ENCODE results near the gene MACROD1. TPM values are rescaled to one million over a fixed set of nuclear protein-coding genes. Genes with fewer than 3 reads are reported as not detected.
A peak's percentile ranks its signal among the peaks of the same experiment; 100 is the strongest.

Gene MACROD1
- total RNA-seq, 1 donor from 2014 or later, result 168 TPM

GRCh38 chr11:64131683-64132190 lies 34.2 kb downstream of the MACROD1 start:
- DNase-seq (ENCODE audit: low read depth), result peak; percentile 50

- no peak for DNase-seq (ENCODE audit: low read depth)
These were observed 35.3 kb downstream of the MACROD1 start for GRCh38 chr11:64130618-64131017.

GRCh38 chr11:64129403-64129802 lies 36.5 kb downstream of the MACROD1 start:
- no peak for DNase-seq (ENCODE audit: low read depth)

- no peak for DNase-seq (ENCODE audit: low read depth)
These were observed 37.5 kb downstream of the MACROD1 start for GRCh38 chr11:64128255-64129006.

- DNase-seq (ENCODE audit: low read depth), result no peak
These were observed 38.4 kb downstream of the MACROD1 start for GRCh38 chr11:64127267-64128072.

- no peak for DNase-seq (ENCODE audit: low read depth)
These were observed 39.1 kb downstream of the MACROD1 start for GRCh38 chr11:64126796-64127195.

- no peak for DNase-seq (ENCODE audit: low read depth)
These were observed 39.5 kb downstream of the MACROD1 start for GRCh38 chr11:64126371-64126770.

GRCh38 chr11:64125676-64126075 lies 40.2 kb downstream of the MACROD1 start:
- DNase-seq (ENCODE audit: low read depth), result no peak

- no peak for DNase-seq (ENCODE audit: low read depth)
These were observed 41.8 kb downstream of the MACROD1 start for GRCh38 chr11:64124147-64124546.

- no peak for DNase-seq (ENCODE audit: low read depth)
These were observed 42.2 kb downstream of the MACROD1 start for GRCh38 chr11:64123679-64124078.

- DNase-seq (ENCODE audit: low read depth), result no peak
These were observed 43.2 kb downstream of the MACROD1 start for GRCh38 chr11:64122411-64123410.

GRCh38 chr11:64121663-64122410 lies 44.1 kb downstream of the MACROD1 start:
- peak; percentile 98 for DNase-seq (ENCODE audit: low read depth)

GRCh38 chr11:64120951-64121569 lies 44.9 kb downstream of the MACROD1 start:
- DNase-seq (ENCODE audit: low read depth), result peak; percentile 94

GRCh38 chr11:64119700-64120099 lies 46.2 kb downstream of the MACROD1 start:
- DNase-seq (ENCODE audit: low read depth), result no peak

GRCh38 chr11:64118876-64119665 lies 46.8 kb downstream of the MACROD1 start:
- DNase-seq (ENCODE audit: low read depth), result no peak

GRCh38 chr11:64117763-64118459 lies 48.0 kb downstream of the MACROD1 start:
- peak; percentile 24 for DNase-seq (ENCODE audit: low read depth)

GRCh38 chr11:64115531-64116522 lies 50.1 kb downstream of the MACROD1 start:
- no peak for DNase-seq (ENCODE audit: low read depth)

All from myocyte (in vitro differentiated cells).